ENCODE results near the gene FMNL2.

GRCh38 chr2:152441961-152442360, 107.0 kb downstream of the FMNL2 start:
- TF ChIP-seq CTCF (conservative IDR thresholded peaks at IDR 0.05; ENCODE audit: low read depth, low read length) (no peak), EZH2 (IDR thresholded peaks at IDR 0.05; ENCODE audit: borderline replicate concordance, low read depth, low read length, poor library complexity, severe bottlenecking) (no peak)

Data from A673 (cell line).